Femur (tissue), 1 donor: ENCODE data around the gene INSYN2B.

Experiments
- DNase-seq: peaks from one replicate; pipeline ENCODE4 v3.0.0-alpha.2; 2017

The INSYN2B gene

GRCh38 chr5:169881702-169882303, 98.5 kb downstream of the INSYN2B start:
- no peak for DNase-seq

- no peak for DNase-seq
These were observed 99.5 kb downstream of the INSYN2B start for GRCh38 chr5:169880785-169881184.

- no peak for DNase-seq
These were observed 100.2 kb downstream of the INSYN2B start for GRCh38 chr5:169880012-169880663.

- no peak for DNase-seq
These were observed 103.9 kb downstream of the INSYN2B start for GRCh38 chr5:169876386-169876785.

GRCh38 chr5:169875731-169876130, 104.6 kb downstream of the INSYN2B start:
- no peak for DNase-seq

GRCh38 chr5:169875091-169875728, 105.1 kb downstream of the INSYN2B start:
- DNase-seq = no peak

- DNase-seq = no peak
These were observed 105.7 kb downstream of the INSYN2B start for GRCh38 chr5:169874621-169875020.

- peak; percentile 53 for DNase-seq
These were observed 106.7 kb downstream of the INSYN2B start for GRCh38 chr5:169873642-169874041.

GRCh38 chr5:169871826-169872490, 108.3 kb downstream of the INSYN2B start:
- no peak for DNase-seq

GRCh38 chr5:169870211-169870610, 110.1 kb downstream of the INSYN2B start:
- no peak for DNase-seq

- DNase-seq = no peak
These were observed 111.2 kb downstream of the INSYN2B start for GRCh38 chr5:169869066-169869465.

GRCh38 chr5:169867347-169867746, 112.9 kb downstream of the INSYN2B start:
- DNase-seq = no peak

GRCh38 chr5:169864483-169864882, 115.8 kb downstream of the INSYN2B start:
- DNase-seq = no peak

GRCh38 chr5:169862391-169862811, 117.9 kb downstream of the INSYN2B start:
- DNase-seq = no peak

GRCh38 chr5:169861934-169862333, 118.4 kb downstream of the INSYN2B start:
- DNase-seq = no peak

- no peak for DNase-seq
These were observed 118.9 kb downstream of the INSYN2B start for GRCh38 chr5:169861433-169861832.

- no peak for DNase-seq
These were observed 119.7 kb downstream of the INSYN2B start for GRCh38 chr5:169860585-169860984.

GRCh38 chr5:169856571-169856970, 123.7 kb downstream of the INSYN2B start:
- DNase-seq = no peak

- DNase-seq = no peak
These were observed 128.9 kb downstream of the INSYN2B start for GRCh38 chr5:169851321-169851850.

GRCh38 chr5:169850409-169850808, 129.9 kb downstream of the INSYN2B start:
- DNase-seq = no peak

- no peak for DNase-seq
These were observed 131.5 kb downstream of the INSYN2B start for GRCh38 chr5:169848792-169849191.

GRCh38 chr5:169848271-169848670, 132.0 kb downstream of the INSYN2B start:
- DNase-seq = no peak

GRCh38 chr5:169847519-169847918, 132.8 kb downstream of the INSYN2B start:
- no peak for DNase-seq
